ENCODE data around the gene LIN52.
"Not testable (repeated sequence)": the region's sequence is repeated elsewhere in the genome, so short reads cannot be mapped to it uniquely, and the experiment has no call there.

Gene LIN52

GRCh38 chr14:74111395-74112216, 26.9 kb downstream of the LIN52 start:
- DNase-seq = peak; percentile 49

DNA sequence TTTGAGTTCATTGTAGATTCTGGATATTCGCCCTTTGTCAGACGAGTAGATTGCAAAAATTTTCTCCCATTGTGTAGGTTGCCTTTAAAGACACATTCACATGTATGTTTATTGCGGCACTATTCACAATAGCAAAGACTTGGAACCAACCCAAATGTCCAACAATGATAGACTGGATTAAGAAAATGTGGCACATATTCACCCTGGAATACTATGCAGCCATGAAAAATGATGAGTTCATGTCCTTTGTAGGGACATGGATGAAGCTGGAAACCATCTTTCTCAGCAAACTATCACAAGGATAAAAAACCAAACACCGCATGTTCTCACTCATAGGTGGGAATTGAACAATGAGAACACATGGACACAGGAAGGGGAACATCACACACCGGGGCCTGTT, 40.7 kb downstream of the LIN52 start:
- not testable (repeated sequence) for DNase-seq

DNA sequence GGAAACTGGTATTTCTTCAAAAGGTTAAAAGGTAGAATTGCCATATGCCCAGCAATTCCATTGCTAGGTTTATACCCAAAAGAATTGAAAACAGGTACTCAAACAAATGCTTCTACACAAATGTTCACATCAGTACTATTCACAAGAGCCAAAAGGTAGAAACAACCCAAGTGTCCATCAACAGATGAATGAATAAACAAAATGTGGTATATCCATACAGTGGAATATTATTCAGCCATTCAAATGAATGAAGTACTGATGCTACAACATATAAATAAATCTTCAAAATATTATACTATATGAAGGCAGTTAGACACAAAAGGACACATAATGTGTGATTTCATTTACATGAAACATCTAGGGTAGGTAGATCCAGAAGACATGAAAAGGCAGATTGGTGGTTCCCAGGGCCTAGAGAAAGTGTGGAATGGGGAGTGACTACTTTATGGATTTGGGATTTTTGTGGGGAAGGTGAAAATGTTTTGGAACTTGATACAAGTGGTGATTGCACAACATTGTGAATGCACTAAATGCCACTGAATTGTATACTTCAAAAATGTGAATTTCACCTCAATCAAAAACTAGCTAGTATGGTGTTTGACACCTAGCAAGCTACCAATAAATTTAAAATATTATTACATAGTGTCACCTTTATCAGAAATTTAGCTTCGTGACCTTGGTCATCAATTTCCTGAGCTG, 41.7 kb downstream of the LIN52 start:
- DNase-seq = no peak

GRCh38 chr14:74127634-74128033, 42.9 kb downstream of the LIN52 start:
- DNase-seq = no peak

- no peak for DNase-seq
These were observed 49.2 kb downstream of the LIN52 start for GRCh38 chr14:74133833-74134481.

- no peak for DNase-seq
These were observed 49.7 kb downstream of the LIN52 start for GRCh38 chr14:74134484-74134883.

DNA sequence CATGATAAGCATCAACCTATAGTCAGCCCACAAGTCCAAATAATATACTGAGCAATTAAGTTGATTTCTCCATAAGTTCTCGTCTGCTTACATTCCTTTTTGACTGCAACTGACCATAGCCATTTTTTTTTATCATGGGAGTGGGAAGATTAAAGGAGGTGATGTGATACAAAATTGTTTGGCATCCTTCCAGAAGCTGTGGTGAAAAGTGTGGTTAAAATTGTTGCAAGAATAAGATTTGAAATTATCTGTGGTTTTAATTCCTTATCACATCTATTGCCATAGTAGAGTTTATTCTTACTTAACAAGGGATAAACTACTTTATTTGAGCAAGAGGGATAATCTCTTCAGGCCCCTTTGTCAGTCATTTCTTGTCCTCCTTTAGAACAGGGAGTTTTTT, 50.7 kb downstream of the LIN52 start:
- no peak for DNase-seq

DNA sequence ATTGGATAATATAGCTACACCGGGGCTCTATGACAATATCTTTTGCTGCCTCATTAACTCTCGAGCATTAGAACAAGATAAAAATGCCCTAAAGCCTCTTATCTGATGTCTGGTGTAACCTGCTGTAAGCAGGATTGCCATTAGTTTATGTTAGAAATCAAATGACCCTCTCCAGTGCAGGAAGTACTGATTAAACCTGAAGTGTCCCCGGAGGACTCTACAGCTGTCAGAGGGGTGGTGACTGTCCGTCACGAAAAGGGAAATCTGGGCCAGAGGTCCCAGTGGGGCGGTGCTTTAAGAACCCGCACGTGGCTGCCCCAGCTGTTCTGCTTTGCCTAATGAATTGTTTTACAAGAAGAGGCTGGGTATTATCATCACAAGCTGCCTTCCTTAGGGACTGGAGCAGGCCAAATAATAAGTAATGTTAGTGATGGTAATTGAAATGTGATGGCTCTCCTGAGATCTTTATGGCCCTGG, 55.7 kb downstream of the LIN52 start:
- DNase-seq = no peak

DNA sequence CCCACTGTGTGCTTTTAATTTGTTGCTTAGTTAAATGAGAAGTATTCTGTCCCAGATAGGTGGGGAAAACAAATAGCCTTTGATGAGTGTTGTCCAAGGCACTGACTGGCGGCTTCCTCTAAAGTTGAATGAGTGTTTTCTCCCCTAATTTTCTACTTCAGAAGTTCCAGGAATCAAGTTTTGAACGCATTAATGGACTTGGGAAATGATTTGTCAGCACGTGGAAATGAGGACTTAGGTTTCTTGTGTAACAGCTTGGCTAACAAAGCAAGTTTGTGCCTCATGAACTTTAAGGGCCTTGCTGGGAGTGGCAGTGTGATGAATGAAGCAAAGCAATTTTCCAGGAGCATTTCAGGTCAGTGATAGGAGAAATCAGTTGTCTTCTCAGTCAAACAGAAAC, 56.9 kb downstream of the LIN52 start:
- DNase-seq = no peak

- DNase-seq = no peak
These were observed 57.8 kb downstream of the LIN52 start for GRCh38 chr14:74142523-74142922.

- DNase-seq = no peak
These were observed 60.0 kb downstream of the LIN52 start for GRCh38 chr14:74144789-74145188.

GRCh38 chr14:74147571-74147970, 62.8 kb downstream of the LIN52 start:
- no peak for DNase-seq

DNA sequence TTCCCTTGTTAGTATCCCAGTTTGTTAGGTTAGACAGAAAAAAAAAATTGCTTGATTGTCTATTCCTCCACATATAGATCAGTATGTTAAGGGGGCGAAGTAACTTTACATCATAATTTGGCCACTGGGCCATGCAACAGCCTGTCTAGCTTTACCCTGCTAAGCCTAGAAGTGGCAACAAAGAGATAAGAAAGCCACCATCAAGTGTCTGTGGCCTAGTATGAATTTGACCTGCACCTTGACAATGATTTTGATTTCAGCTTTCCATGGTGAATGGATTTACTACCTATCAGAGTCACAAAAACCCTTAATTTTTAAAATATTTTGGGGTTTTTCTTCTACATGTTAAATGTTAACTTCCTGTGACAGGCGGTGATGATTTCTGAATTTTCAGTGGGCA, 63.9 kb downstream of the LIN52 start:
- DNase-seq = no peak

DNA sequence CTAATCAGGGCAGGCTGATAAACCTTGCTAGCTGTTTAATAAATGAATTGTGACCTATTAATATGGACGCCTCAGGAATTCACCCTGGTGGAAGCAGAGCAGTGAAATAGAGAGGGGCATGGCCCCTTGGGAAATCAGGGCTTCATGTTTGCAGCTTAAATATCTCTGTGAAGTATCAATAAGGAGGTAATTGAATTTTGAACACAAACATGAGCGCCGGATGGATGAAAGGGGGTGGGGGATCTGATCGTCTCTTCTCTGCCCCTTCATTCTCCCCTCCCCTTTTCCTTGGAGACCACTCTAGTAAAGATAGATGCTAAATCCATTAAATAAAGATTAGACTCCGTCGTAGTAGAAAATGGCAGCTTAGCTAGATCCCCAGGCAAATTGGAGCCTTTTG, 70.5 kb downstream of the LIN52 start:
- no peak for DNase-seq

DNA sequence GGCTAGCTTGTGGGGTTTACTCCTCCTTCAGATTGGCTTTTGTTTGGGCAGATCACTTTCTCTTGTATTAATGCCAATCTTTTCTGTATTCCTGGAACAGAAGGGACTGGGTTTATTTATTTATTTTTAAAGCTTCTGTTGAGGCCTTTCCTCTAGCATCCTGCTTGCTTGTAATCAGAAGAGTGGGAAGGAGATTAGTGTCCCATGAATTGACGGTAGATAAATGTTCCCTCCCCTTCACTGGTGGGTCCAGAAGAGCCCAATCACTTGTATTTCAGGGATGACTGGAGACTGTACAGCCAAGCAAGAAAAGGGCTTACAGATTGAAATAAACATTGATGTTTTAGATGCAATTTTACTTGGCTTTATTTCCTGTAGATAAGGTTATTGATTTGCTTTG, 71.0 kb downstream of the LIN52 start:
- no peak for DNase-seq

- DNase-seq = no peak
These were observed 76.0 kb downstream of the LIN52 start for GRCh38 chr14:74160763-74161162.

- no peak for DNase-seq
These were observed 76.9 kb downstream of the LIN52 start for GRCh38 chr14:74161526-74162158.

DNA sequence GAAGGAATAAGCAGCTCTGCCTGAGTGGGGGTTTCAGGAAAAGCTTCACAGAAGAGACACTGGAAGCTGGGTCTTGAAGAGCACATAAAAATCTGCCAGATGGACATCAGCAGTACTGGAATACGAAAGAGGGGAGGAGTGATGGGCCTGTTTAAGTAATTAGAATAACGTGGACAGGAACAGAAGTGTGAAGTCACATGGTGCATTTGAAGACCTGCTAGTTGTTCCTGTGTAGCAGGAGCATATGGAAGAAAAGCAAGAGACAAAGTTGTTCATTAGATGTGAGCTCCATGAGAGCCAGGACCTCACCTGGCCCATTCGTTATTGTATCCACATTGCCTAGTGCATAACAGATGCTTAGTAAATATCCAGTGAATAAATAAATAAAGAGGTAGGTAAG, 85.2 kb downstream of the LIN52 start:
- DNase-seq = no peak

- DNase-seq = no peak
These were observed 91.6 kb downstream of the LIN52 start for GRCh38 chr14:74176400-74176793.

DNA sequence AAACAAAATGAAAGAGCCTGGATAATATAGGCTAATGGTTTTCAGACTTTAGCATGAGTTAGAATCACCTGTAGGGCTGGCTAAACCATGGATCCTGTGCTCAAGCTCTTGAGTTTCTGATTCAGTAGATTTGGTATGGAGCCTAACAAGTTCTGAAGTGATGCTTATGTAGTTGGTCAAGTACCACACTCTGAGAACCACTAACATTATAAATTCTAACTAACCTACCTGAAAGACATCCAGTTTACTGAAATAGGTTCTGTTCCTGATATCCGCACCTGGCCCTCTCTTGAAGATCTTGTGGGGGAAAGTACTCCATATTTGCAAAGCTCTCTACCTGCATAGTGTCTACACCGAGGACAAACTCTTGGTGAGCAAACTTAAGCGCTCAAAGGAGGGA, 95.1 kb downstream of the LIN52 start:
- DNase-seq = no peak

GRCh38 chr14:74190927-74191575, 106.3 kb downstream of the LIN52 start:
- DNase-seq = no peak

DNA sequence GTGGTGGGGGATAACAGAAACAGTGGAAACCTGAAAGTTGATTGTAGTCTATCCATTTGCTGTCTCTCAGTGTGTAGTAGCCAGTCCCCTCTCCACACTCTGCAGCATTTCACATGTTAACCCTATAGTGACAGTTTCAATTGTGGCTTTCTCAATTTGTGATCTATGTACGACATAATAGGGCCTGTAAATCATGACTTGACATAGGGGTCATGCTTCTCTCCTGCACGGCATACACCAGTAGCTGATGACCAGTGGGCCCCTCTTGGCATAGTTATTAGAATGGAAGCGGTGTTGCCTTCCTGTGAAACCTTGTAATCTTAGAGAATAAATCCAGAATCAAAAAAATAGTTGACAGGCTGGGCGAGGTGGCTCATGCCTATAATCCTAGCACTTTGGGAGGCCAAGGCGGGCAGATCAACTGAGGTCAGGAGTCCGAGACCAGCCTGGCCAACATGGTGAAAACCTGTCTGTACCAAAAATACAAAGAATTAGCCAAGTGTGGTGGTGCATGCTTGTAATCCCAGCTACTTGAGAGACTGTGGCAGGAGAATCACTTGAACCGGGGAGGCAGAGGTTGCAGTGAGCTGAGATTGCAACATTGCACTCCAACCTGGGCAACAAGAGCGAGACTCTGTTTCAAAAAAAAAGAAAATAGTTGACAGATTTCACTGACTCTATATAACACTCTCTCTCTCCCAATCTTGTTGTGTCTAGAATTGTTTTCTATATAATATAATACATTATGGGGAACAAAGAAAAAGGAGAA, 109.9 kb downstream of the LIN52 start:
- no peak for DNase-seq
